ENCODE results near the gene TRIM37. TPM values are rescaled to one million over a fixed set of nuclear protein-coding genes. Genes with fewer than 3 reads are reported as not detected.

TRIM37 gene
- total and polyA plus RNA-seq, 2 of the 8 experiments (the other 6 are each of a cell fraction or from before 2014, with no cell fraction given) = 38.2 to 57.0 TPM

DNA sequence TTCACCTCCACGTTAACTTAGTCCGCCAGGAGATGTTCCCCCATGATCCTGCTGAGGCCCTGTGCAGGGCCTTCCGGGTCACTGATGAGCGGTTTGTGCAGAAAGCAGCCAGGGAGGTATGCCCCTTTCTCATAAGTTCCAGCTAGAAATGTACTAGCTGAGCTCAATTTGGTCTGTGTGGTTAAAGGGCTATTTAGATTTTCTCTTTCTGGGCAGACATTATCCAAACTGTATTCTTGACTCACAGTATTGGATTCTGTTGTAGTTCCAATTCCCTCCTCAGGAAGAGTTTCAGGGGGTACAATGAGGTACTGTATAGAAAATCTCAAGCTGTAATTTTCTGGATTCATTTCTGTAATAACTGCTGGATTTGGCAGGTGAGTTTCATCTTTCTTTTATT lies 137.1 kb downstream of the TRIM37 start (continued):
- no peak for TF ChIP-seq CHD7 (IDR thresholded peaks at IDR 0.05; ENCODE audit: insufficient replicate concordance, low read length)
- no peak for TF ChIP-seq SP1 (IDR thresholded peaks at IDR 0.05; ENCODE audit: low read depth, low read length)
- TF ChIP-seq BRCA1 (IDR thresholded peaks at IDR 0.05; ENCODE audit: low read depth, low read length) = no peak
- TF ChIP-seq TAF1 (IDR thresholded peaks at IDR 0.05; ENCODE audit: low read depth, low read length) = no peak
- no peak for TF ChIP-seq POU5F1 (IDR thresholded peaks at IDR 0.05; ENCODE audit: low read depth, low read length)
- TF ChIP-seq CHD1 (IDR thresholded peaks at IDR 0.05; ENCODE audit: low read depth, low read length) = no peak
- no peak for TF ChIP-seq RBBP5 (IDR thresholded peaks at IDR 0.05; ENCODE audit: borderline replicate concordance, low read depth, low read length)
- TF ChIP-seq BACH1 (IDR thresholded peaks at IDR 0.05; ENCODE audit: low read length) = no peak
- TF ChIP-seq RNF2 (IDR thresholded peaks at IDR 0.05; ENCODE audit: borderline replicate concordance, low read depth, low read length, missing control alignments, poor library complexity, severe bottlenecking) = no peak
- no peak for TF ChIP-seq ASH2L (IDR thresholded peaks at IDR 0.05; ENCODE audit: low read length)
- no peak for TF ChIP-seq TEAD4 (IDR thresholded peaks at IDR 0.05; ENCODE audit: low read depth, low read length)
- no peak for TF ChIP-seq CREB1 (IDR thresholded peaks at IDR 0.05)
- TF ChIP-seq SIRT6 (IDR thresholded peaks at IDR 0.05; ENCODE audit: low read length) = no peak
- no peak for TF ChIP-seq SIX5 (IDR thresholded peaks at IDR 0.05; ENCODE audit: low read depth, low read length)

Data from H1 (cell line).